Fibroblast of lung (primary cell): ENCODE measurements around the gene MYO5B. TPM values are rescaled to one million over a fixed set of nuclear protein-coding genes. Genes with fewer than 3 reads are reported as not detected.

Source experiments
- DNase-seq, 2 donors: peaks; one replicate each; pipeline versions ENCODE4 v3.0.0 to v3.0.0-alpha.2; 2010; ENCODE audit warnings: low read depth in 2 of 2
- H2AFZ ChIP-seq: 2 replicates; pipeline ENCODE4 v1.5.1; 2012; ENCODE audit warnings: low read length, control low read depth, inconsistent platforms
- H3K27ac ChIP-seq: 2 replicates; pipeline ENCODE4 v1.5.1; 2011; ENCODE audit warnings: low read length, control low read depth; ENCODE audit not compliant: insufficient read depth
- H3K27me3 ChIP-seq: 2 replicates; pipeline ENCODE4 v1.5.1; 2011; ENCODE audit warnings: mild to moderate bottlenecking, low read length; ENCODE audit not compliant: control insufficient read depth, insufficient read depth
- H3K36me3 ChIP-seq: 2 replicates; pipeline ENCODE4 v1.5.1; 2011; ENCODE audit warnings: low read length; ENCODE audit not compliant: control insufficient read depth, insufficient read depth
- H3K4me1 ChIP-seq: 2 replicates; pipeline ENCODE4 v1.5.1; 2011; ENCODE audit warnings: low read length; ENCODE audit not compliant: control insufficient read depth, insufficient read depth; ENCODE audit errors: extremely low read depth
- H3K4me2 ChIP-seq: 2 replicates; pipeline ENCODE4 v1.5.1; 2011; ENCODE audit warnings: low read length, control low read depth; ENCODE audit not compliant: insufficient read depth; ENCODE audit errors: extremely low read depth
- H3K4me3 ChIP-seq, 4 experiments: fragments of 200-600 bp in 1 of 4; sonication (generic) in 1 of 4; replicated peaks in 1 of 4; 2 replicates each; pipeline ENCODE4 v1.5.1; 2011 to 2016; ENCODE audit warnings: low read length in 4 of 4, low read depth in 3 of 4, mild to moderate bottlenecking in 3 of 4, control low read depth in 2 of 4, inconsistent platforms in 1 of 4, mixed read lengths in 1 of 4; ENCODE audit not compliant: insufficient read depth in 1 of 4; ENCODE audit errors: control extremely low read depth in 1 of 4
- H3K79me2 ChIP-seq: 2 replicates; pipeline ENCODE4 v1.5.1; 2012; ENCODE audit warnings: mild to moderate bottlenecking, low read length, inconsistent platforms; ENCODE audit not compliant: control insufficient read depth, insufficient read depth
- H3K9ac ChIP-seq: 2 replicates; pipeline ENCODE4 v1.5.1; 2011; ENCODE audit warnings: mild to moderate bottlenecking, low read length, control low read depth; ENCODE audit not compliant: insufficient read depth
- H3K9me3 ChIP-seq: 2 replicates; pipeline ENCODE4 v1.5.1; 2012; ENCODE audit warnings: low read depth, low read length; ENCODE audit not compliant: control insufficient read depth, insufficient read depth
- H4K20me1 ChIP-seq: 2 replicates; pipeline ENCODE4 v1.5.1; 2011; ENCODE audit warnings: low read length; ENCODE audit not compliant: control insufficient read depth, insufficient read depth; ENCODE audit errors: extremely low read depth
- EZH2 ChIP-seq: IDR thresholded peaks from 2 replicates; pipeline ENCODE4 v1.5.1; 2012; ENCODE audit warnings: low read length, control low read depth, mild to moderate bottlenecking; ENCODE audit errors: missing control alignments
- polyA plus RNA-seq, 2 donors: library from polyadenylated mRNA; depleted of rRNA in 1 of 2; stranded (reverse) in 1 of 2; unstranded in 1 of 2; fragments of >200 nt; gene quantifications; 2 replicates each; pipeline ENCODE4 v1.2.1, GENCODE V29; 2011 to 2012; ENCODE audit warnings: missing spikeins in 1 of 2
- total RNA-seq: library from RNA; depleted of rRNA; stranded (reverse); fragments of >200 nt; gene quantifications from 2 replicates; pipeline ENCODE4 v1.2.1, GENCODE V29; 2014
- TF ChIP-seq, protein P1 (sequence below), 2 donors: IDR thresholded peaks in 1 of 2; conservative IDR thresholded peaks in 1 of 2; 1 replicate in 1 of 2; 2 replicates in 1 of 2; pipeline ENCODE4 v1.5.1; 2011 to 2012; ENCODE audit warnings: low read length in 2 of 2, control low read depth in 1 of 2, inconsistent platforms in 1 of 2, low read depth in 1 of 2, mild to moderate bottlenecking in 1 of 2

MYO5B gene
- total and polyA plus RNA-seq, 2 donors (not counting 1 experiment from before 2014, with no cell fraction given): under 0.01 to 0.06 TPM

DNA sequence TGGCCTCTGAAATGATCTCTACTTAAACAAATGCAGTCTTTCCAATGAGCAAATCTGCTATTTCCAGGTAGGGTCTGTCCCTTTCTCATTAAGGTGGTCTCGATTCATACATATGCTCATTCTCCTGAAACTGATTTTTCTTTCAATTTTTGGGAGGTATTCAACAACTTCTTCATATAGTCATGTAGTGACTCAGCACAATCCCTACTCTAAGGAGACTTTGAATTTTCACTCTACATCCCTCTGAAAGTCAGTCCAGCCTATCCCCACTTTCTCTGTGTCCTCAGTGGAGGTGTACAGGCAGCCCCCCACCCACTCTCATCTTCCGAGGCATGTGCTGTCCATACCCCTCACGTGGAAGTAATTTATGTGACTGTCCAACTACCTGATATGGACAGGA lies 281.7 kb downstream of the MYO5B start:
- Histone ChIP-seq H3K36me3 (no peaks in the 10 kb centered on the region), H3K4me1 (no peaks in the 10 kb centered on the region), H3K4me2 (no peak overlapping the region), H3K9ac (no peak overlapping the region), H4K20me1 (no peaks in the 10 kb centered on the region), H3K27me3 (no peaks in the 10 kb centered on the region), H3K4me3 (no peak overlapping the region), H3K27ac (no peak overlapping the region), H2AFZ (no peak overlapping the region), H3K9me3 (no peaks in the 10 kb centered on the region), H3K79me2 (no peaks in the 10 kb centered on the region)
- DNase-seq: no peak
- no peak for TF ChIP-seq EZH2
- TF ChIP-seq, protein P1, sequence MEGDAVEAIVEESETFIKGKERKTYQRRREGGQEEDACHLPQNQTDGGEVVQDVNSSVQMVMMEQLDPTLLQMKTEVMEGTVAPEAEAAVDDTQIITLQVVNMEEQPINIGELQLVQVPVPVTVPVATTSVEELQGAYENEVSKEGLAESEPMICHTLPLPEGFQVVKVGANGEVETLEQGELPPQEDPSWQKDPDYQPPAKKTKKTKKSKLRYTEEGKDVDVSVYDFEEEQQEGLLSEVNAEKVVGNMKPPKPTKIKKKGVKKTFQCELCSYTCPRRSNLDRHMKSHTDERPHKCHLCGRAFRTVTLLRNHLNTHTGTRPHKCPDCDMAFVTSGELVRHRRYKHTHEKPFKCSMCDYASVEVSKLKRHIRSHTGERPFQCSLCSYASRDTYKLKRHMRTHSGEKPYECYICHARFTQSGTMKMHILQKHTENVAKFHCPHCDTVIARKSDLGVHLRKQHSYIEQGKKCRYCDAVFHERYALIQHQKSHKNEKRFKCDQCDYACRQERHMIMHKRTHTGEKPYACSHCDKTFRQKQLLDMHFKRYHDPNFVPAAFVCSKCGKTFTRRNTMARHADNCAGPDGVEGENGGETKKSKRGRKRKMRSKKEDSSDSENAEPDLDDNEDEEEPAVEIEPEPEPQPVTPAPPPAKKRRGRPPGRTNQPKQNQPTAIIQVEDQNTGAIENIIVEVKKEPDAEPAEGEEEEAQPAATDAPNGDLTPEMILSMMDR (conservative IDR thresholded peaks at IDR 0.05 in 1 of 2, IDR thresholded peaks at IDR 0.05 in 1 of 2; ENCODE audit: low read depth in 1 of 2, low read length in 2 of 2): no peak

DNA sequence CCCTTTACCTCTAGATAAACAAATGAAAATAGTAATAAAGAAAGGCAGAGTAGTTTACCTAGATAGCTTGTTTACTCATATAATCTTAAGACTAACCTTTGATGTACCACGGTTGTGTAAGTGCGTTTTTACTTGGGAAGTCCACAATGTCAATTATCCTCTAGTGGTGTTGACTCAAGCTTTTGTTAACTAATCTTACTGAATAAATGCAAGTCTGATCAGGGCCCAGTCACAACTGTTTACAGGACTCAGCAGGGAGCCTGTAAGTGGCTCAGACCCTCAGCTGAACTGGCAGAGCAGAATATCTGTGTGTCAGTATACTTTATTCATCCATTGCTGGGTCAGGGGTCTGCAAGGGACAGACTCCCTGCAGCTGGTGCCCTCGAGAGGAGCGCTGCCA lies 283.5 kb downstream of the MYO5B start:
- Histone ChIP-seq H3K27me3 (no peaks in the 10 kb centered on the region), H2AFZ (no peak overlapping the region), H3K27ac (no peak overlapping the region), H3K4me2 (no peak overlapping the region), H3K9me3 (no peaks in the 10 kb centered on the region), H3K79me2 (no peaks in the 10 kb centered on the region), H3K9ac (no peak overlapping the region), H4K20me1 (no peaks in the 10 kb centered on the region), H3K4me3 (no peak overlapping the region), H3K36me3 (no peaks in the 10 kb centered on the region), H3K4me1 (no peaks in the 10 kb centered on the region)
- no peak for TF ChIP-seq EZH2
- TF ChIP-seq, protein P1 (conservative IDR thresholded peaks at IDR 0.05 in 1 of 2, IDR thresholded peaks at IDR 0.05 in 1 of 2; ENCODE audit: low read depth in 1 of 2, low read length in 2 of 2): no peak
- no peak for DNase-seq

DNA sequence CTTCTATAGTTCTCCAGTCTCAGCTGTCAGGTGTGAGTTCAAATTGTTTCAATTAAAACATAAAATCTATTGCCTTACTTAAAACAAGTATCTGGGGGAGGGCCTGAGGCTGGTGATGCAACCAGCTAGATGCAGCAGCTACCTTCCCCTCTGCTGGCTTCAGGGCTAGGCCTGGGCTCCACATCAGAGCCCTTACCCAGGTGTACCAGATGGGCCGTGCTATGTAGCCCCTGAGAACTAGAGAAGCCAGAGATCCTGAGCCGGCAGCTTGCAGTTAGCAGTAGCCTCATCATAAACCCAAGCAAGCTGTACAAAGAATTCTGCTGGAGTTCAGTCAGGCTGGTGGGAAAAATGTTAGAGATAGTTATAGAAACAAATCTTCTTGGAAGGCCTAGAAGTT lies 284.0 kb downstream of the MYO5B start:
- no peaks in the 10 kb centered on the region for H3K36me3 ChIP-seq
- no peak overlapping the region for H2AFZ ChIP-seq
- H3K4me2 ChIP-seq: no peak overlapping the region
- no peak for DNase-seq
- H3K27ac ChIP-seq: no peak overlapping the region
- no peaks in the 10 kb centered on the region for H3K79me2 ChIP-seq
- H3K9ac ChIP-seq: no peak overlapping the region
- H3K9me3 ChIP-seq: no peaks in the 10 kb centered on the region
- H3K27me3 ChIP-seq: no peaks in the 10 kb centered on the region
- no peaks in the 10 kb centered on the region for H3K4me1 ChIP-seq
- H4K20me1 ChIP-seq: no peaks in the 10 kb centered on the region
- H3K4me3 ChIP-seq: no peak overlapping the region
- TF ChIP-seq, protein P1 (conservative IDR thresholded peaks at IDR 0.05 in 1 of 2, IDR thresholded peaks at IDR 0.05 in 1 of 2; ENCODE audit: low read depth in 1 of 2, low read length in 2 of 2): no peak
- TF ChIP-seq EZH2: no peak
